Fibroblast of skin of left quadriceps (primary cell): Measurements from ENCODE around the gene ASAH2B.

ENCODE experiments used
- DNase-seq, 2 experiments: peaks; one replicate each; pipeline ENCODE4 v3.0.0-alpha.2; 2013; ENCODE audit warnings: low read depth in 2 of 2

The ASAH2B gene

GRCh38 chr10:50798297-50798696 lies 58.6 kb downstream of the ASAH2B start:
- no peak for DNase-seq

- DNase-seq: no peak
These were observed 59.9 kb downstream of the ASAH2B start for GRCh38 chr10:50799595-50799994.

- DNase-seq: no peak
These were observed 66.4 kb downstream of the ASAH2B start for GRCh38 chr10:50805981-50806622.

GRCh38 chr10:50807851-50808776 lies 68.4 kb downstream of the ASAH2B start:
- no peak for DNase-seq
